ENCODE data around the gene TMEM80.
A peak's percentile ranks its signal among the peaks of the same experiment; 100 is the strongest.
"Not testable (repeated sequence)": the region's sequence is repeated elsewhere in the genome, so short reads cannot be mapped to it uniquely, and the experiment has no call there.

TMEM80 gene

GRCh38 chr11:721247-721740, 25.7 kb downstream of the TMEM80 start:
- DNase-seq (ENCODE audit: low read depth): no peak

- DNase-seq (ENCODE audit: low read depth): no peak
These were observed 26.2 kb downstream of the TMEM80 start for GRCh38 chr11:721741-722345.

GRCh38 chr11:722346-722811, 26.8 kb downstream of the TMEM80 start:
- no peak for DNase-seq (ENCODE audit: low read depth)

- DNase-seq (ENCODE audit: low read depth): no peak
These were observed 27.7 kb downstream of the TMEM80 start for GRCh38 chr11:723120-723883.

GRCh38 chr11:724049-724777, 28.6 kb downstream of the TMEM80 start:
- DNase-seq (ENCODE audit: low read depth): no peak

- DNase-seq (ENCODE audit: low read depth): no peak
These were observed 29.3 kb downstream of the TMEM80 start for GRCh38 chr11:724778-725386.

GRCh38 chr11:725624-726202, 30.1 kb downstream of the TMEM80 start:
- no peak for DNase-seq (ENCODE audit: low read depth)

GRCh38 chr11:726278-727220, 30.9 kb downstream of the TMEM80 start:
- DNase-seq (ENCODE audit: low read depth): peak; percentile 35

GRCh38 chr11:727281-727701, 31.7 kb downstream of the TMEM80 start:
- DNase-seq (ENCODE audit: low read depth): no peak

GRCh38 chr11:727859-728748, 32.5 kb downstream of the TMEM80 start:
- DNase-seq (ENCODE audit: low read depth): peak; percentile 63

GRCh38 chr11:728901-729491, 33.4 kb downstream of the TMEM80 start:
- no peak for DNase-seq (ENCODE audit: low read depth)

- DNase-seq (ENCODE audit: low read depth): no peak
These were observed 34.0 kb downstream of the TMEM80 start for GRCh38 chr11:729492-730074.

GRCh38 chr11:733072-733471, 37.5 kb downstream of the TMEM80 start:
- DNase-seq (ENCODE audit: low read depth): no peak

GRCh38 chr11:734541-734940, 38.9 kb downstream of the TMEM80 start:
- not testable (repeated sequence) for DNase-seq (ENCODE audit: low read depth)

GRCh38 chr11:737366-737765, 41.8 kb downstream of the TMEM80 start:
- DNase-seq (ENCODE audit: low read depth): no peak

GRCh38 chr11:737899-738298, 42.3 kb downstream of the TMEM80 start:
- DNase-seq (ENCODE audit: low read depth): not testable (repeated sequence)

GRCh38 chr11:742156-742546, 46.5 kb downstream of the TMEM80 start:
- DNase-seq (ENCODE audit: low read depth): no peak

- DNase-seq (ENCODE audit: low read depth): no peak
These were observed 47.1 kb downstream of the TMEM80 start for GRCh38 chr11:742571-743201.
